K562 (cell line): ENCODE data around the gene CLIC1. TPM values are rescaled to one million over a fixed set of nuclear protein-coding genes. Genes with fewer than 3 reads are reported as not detected.

ENCODE experiments used
- CBFA2T2 ChIP-seq: fragments of 450-650 bp; conservative IDR thresholded peaks from 2 replicates; pipeline ENCODE4 v1.6.1; 2017; ENCODE audit warnings: mild to moderate bottlenecking
- DDX20 ChIP-seq: fragments of 450-650 bp; IDR thresholded peaks from 2 replicates; pipeline ENCODE4 v1.6.1; 2016; ENCODE audit warnings: missing genetic modification characterization, low read depth, mild to moderate bottlenecking, missing compliant biosample characterization, moderate library complexity
- ETS2 ChIP-seq: IDR thresholded peaks from 2 replicates; pipeline ENCODE4 v1.6.1; 2016; ENCODE audit warnings: borderline replicate concordance, missing genetic modification characterization, mild to moderate bottlenecking, moderate library complexity, missing compliant biosample characterization; ENCODE audit not compliant: poor library complexity, severe bottlenecking
- FIP1L1 ChIP-seq: fragments of 200-400 bp; formaldehyde crosslinking; IDR thresholded peaks from 2 replicates; pipeline ENCODE4 v1.6.1; 2018; ENCODE audit warnings: mild to moderate bottlenecking, low read depth, low read length; ENCODE audit not compliant: poor library complexity, severe bottlenecking
- MYBL2 ChIP-seq, 2 experiments: fragments of 450-650 bp in 1 of 2; sonication (generic) in 1 of 2; formaldehyde crosslinking in 1 of 2; IDR thresholded peaks; 2 replicates each; pipeline versions ENCODE4 v1.6.1 to v1.8.1; 2017 to 2022; ENCODE audit warnings: borderline replicate concordance in 1 of 2, inconsistent platforms in 1 of 2, low read depth in 1 of 2, mild to moderate bottlenecking in 1 of 2, missing genetic modification reagents in 1 of 2, moderate library complexity in 1 of 2
- SAFB2 ChIP-seq: fragments of 200-400 bp; formaldehyde crosslinking; IDR thresholded peaks from 2 replicates; pipeline ENCODE4 v1.6.1; 2018; ENCODE audit warnings: borderline replicate concordance, low read length, low read depth, moderate library complexity; ENCODE audit not compliant: severe bottlenecking
- WHSC1 ChIP-seq: IDR thresholded peaks from one replicate; pipeline ENCODE4 v1.6.1; 2012; ENCODE audit warnings: low read length, control low read depth, inconsistent platforms
- ZFX ChIP-seq: sonication (generic); formaldehyde crosslinking; IDR thresholded peaks from 2 replicates; pipeline ENCODE4 v1.8.0; 2022; ENCODE audit warnings: mild to moderate bottlenecking, missing genetic modification reagents, moderate library complexity
- ZNF121 ChIP-seq: sonication (generic); formaldehyde crosslinking; conservative IDR thresholded peaks from 2 replicates; pipeline ENCODE4 v1.8.0; 2022; ENCODE audit warnings: missing genetic modification reagents
- polyA plus RNA-seq, 8 experiments: library from polyadenylated mRNA; depleted of rRNA in 4 of 8; stranded (reverse) in 5 of 8; unstranded in 3 of 8; fragments of >200 nt; fragmentation: Nextera tagmentation in 2 of 8; fragmentation: Illumina TruSeq in 1 of 8; extraction: Ambion mirVana in 2 of 8; extraction: Trizol in 1 of 8; gene quantifications; 2 replicates each; pipeline versions ENCODE4 v1.2.1 to v1.2.3, GENCODE V29; 2011 to 2014; ENCODE audit warnings: inconsistent platforms in 1 of 8, missing spikeins in 1 of 8
- total RNA-seq, 7 experiments: library from RNA; depleted of rRNA in 6 of 7; stranded (reverse); fragments of >200 nt in 6 of 7; fragmentation: Illumina TruSeq in 2 of 7; extraction: Trizol in 2 of 7; gene quantifications; 2 replicates each; pipeline versions ENCODE4 v1.2.1 to v1.2.3, GENCODE V29; 2011 to 2021; ENCODE audit warnings: low replicate concordance in 1 of 7
- TF ChIP-seq, protein P1 (sequence below): fragments of 200-600 bp; sonication (generic); IDR thresholded peaks from one replicate; pipeline ENCODE4 v1.6.1; 2012; ENCODE audit warnings: mild to moderate bottlenecking, low read depth, low read length, inconsistent platforms
- TF ChIP-seq, protein P2 (sequence below), 2 experiments: fragments of 150-350 bp in 1 of 2; IDR thresholded peaks; 2 replicates each; pipeline ENCODE4 v1.6.1; 2012 to 2016; ENCODE audit warnings: low read depth in 2 of 2, low read length in 2 of 2, mild to moderate bottlenecking in 1 of 2, moderate library complexity in 1 of 2

The CLIC1 gene
- total and polyA plus RNA-seq, 9 of the 15 experiments (the other 6 are each of a cell fraction or from before 2014, with no cell fraction given) = 1,267 to 2,419 (median 1,808) TPM

DNA sequence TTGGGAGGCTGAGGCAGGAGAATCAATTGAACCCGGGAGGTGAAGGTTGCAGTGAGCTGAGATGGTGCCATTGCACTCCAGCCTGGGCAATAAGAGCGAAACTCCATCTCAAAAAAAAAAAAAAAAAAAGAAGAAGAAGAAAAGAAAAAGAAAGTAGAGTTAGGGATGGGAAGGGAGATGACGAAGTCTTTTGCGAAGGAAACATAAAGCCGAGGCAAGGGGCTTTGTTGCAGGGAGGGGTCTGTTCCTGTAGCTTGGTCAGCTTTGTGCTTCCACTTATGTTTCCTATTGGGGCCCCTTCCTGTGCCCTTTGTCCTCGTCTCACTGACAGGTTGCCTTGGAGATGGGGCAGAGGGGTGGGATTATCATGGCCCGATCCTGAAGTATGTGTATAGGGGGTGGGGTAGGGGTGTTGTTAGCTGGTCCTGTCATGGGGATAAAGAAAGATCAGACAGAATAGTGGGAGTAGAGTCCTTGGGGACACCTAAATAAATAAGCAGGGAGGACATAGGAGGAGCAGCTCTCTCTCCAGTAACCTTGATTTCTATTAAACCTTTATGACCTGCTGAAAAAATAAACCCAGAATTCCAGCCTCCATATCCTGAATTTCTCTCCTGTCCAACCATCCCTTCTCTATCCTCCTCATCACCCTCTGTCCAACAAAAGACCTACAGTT lies 1.1 kb upstream of the CLIC1 start (continued):
- TF ChIP-seq SAFB2 = no peak
- no peak for TF ChIP-seq FIP1L1
- no peak for TF ChIP-seq ZFX (CRISPR knock-in tag)
- no peak for TF ChIP-seq ETS2
- TF ChIP-seq WHSC1 = no peak
- TF ChIP-seq MYBL2 (IDR thresholded peaks at IDR 0.05; ENCODE audit: low read depth) = no peak
- TF ChIP-seq MYBL2 (CRISPR knock-in tag; IDR thresholded peaks at IDR 0.05; ENCODE audit: borderline replicate concordance) = no peak
- no peak for TF ChIP-seq DDX20 (tag)
- no peak for TF ChIP-seq ZNF121 (CRISPR knock-in tag)
- TF ChIP-seq, protein P1, sequence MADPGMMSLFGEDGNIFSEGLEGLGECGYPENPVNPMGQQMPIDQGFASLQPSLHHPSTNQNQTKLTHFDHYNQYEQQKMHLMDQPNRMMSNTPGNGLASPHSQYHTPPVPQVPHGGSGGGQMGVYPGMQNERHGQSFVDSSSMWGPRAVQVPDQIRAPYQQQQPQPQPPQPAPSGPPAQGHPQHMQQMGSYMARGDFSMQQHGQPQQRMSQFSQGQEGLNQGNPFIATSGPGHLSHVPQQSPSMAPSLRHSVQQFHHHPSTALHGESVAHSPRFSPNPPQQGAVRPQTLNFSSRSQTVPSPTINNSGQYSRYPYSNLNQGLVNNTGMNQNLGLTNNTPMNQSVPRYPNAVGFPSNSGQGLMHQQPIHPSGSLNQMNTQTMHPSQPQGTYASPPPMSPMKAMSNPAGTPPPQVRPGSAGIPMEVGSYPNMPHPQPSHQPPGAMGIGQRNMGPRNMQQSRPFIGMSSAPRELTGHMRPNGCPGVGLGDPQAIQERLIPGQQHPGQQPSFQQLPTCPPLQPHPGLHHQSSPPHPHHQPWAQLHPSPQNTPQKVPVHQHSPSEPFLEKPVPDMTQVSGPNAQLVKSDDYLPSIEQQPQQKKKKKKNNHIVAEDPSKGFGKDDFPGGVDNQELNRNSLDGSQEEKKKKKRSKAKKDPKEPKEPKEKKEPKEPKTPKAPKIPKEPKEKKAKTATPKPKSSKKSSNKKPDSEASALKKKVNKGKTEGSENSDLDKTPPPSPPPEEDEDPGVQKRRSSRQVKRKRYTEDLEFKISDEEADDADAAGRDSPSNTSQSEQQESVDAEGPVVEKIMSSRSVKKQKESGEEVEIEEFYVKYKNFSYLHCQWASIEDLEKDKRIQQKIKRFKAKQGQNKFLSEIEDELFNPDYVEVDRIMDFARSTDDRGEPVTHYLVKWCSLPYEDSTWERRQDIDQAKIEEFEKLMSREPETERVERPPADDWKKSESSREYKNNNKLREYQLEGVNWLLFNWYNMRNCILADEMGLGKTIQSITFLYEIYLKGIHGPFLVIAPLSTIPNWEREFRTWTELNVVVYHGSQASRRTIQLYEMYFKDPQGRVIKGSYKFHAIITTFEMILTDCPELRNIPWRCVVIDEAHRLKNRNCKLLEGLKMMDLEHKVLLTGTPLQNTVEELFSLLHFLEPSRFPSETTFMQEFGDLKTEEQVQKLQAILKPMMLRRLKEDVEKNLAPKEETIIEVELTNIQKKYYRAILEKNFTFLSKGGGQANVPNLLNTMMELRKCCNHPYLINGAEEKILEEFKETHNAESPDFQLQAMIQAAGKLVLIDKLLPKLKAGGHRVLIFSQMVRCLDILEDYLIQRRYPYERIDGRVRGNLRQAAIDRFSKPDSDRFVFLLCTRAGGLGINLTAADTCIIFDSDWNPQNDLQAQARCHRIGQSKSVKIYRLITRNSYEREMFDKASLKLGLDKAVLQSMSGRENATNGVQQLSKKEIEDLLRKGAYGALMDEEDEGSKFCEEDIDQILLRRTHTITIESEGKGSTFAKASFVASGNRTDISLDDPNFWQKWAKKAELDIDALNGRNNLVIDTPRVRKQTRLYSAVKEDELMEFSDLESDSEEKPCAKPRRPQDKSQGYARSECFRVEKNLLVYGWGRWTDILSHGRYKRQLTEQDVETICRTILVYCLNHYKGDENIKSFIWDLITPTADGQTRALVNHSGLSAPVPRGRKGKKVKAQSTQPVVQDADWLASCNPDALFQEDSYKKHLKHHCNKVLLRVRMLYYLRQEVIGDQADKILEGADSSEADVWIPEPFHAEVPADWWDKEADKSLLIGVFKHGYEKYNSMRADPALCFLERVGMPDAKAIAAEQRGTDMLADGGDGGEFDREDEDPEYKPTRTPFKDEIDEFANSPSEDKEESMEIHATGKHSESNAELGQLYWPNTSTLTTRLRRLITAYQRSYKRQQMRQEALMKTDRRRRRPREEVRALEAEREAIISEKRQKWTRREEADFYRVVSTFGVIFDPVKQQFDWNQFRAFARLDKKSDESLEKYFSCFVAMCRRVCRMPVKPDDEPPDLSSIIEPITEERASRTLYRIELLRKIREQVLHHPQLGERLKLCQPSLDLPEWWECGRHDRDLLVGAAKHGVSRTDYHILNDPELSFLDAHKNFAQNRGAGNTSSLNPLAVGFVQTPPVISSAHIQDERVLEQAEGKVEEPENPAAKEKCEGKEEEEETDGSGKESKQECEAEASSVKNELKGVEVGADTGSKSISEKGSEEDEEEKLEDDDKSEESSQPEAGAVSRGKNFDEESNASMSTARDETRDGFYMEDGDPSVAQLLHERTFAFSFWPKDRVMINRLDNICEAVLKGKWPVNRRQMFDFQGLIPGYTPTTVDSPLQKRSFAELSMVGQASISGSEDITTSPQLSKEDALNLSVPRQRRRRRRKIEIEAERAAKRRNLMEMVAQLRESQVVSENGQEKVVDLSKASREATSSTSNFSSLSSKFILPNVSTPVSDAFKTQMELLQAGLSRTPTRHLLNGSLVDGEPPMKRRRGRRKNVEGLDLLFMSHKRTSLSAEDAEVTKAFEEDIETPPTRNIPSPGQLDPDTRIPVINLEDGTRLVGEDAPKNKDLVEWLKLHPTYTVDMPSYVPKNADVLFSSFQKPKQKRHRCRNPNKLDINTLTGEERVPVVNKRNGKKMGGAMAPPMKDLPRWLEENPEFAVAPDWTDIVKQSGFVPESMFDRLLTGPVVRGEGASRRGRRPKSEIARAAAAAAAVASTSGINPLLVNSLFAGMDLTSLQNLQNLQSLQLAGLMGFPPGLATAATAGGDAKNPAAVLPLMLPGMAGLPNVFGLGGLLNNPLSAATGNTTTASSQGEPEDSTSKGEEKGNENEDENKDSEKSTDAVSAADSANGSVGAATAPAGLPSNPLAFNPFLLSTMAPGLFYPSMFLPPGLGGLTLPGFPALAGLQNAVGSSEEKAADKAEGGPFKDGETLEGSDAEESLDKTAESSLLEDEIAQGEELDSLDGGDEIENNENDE = no peak
- no peak for TF ChIP-seq CBFA2T2
- TF ChIP-seq, protein P2, sequence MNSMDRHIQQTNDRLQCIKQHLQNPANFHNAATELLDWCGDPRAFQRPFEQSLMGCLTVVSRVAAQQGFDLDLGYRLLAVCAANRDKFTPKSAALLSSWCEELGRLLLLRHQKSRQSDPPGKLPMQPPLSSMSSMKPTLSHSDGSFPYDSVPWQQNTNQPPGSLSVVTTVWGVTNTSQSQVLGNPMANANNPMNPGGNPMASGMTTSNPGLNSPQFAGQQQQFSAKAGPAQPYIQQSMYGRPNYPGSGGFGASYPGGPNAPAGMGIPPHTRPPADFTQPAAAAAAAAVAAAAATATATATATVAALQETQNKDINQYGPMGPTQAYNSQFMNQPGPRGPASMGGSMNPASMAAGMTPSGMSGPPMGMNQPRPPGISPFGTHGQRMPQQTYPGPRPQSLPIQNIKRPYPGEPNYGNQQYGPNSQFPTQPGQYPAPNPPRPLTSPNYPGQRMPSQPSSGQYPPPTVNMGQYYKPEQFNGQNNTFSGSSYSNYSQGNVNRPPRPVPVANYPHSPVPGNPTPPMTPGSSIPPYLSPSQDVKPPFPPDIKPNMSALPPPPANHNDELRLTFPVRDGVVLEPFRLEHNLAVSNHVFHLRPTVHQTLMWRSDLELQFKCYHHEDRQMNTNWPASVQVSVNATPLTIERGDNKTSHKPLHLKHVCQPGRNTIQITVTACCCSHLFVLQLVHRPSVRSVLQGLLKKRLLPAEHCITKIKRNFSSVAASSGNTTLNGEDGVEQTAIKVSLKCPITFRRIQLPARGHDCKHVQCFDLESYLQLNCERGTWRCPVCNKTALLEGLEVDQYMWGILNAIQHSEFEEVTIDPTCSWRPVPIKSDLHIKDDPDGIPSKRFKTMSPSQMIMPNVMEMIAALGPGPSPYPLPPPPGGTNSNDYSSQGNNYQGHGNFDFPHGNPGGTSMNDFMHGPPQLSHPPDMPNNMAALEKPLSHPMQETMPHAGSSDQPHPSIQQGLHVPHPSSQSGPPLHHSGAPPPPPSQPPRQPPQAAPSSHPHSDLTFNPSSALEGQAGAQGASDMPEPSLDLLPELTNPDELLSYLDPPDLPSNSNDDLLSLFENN (IDR thresholded peaks at IDR 0.05; ENCODE audit: low read depth in 2 of 2, low read length in 2 of 2) = no peak
